GM18526 (cell line): ENCODE results near the gene ADD3.

Source experiments
- POLR2A ChIP-seq: IDR thresholded peaks from 3 replicates; pipeline ENCODE4 v1.6.1; 2011; ENCODE audit not compliant: insufficient read length; ENCODE audit errors: extremely low read depth

The ADD3 gene

GRCh38 chr10:110087682-110088081, 79.9 kb downstream of the ADD3 start:
- TF ChIP-seq POLR2A, result no peak

DNA sequence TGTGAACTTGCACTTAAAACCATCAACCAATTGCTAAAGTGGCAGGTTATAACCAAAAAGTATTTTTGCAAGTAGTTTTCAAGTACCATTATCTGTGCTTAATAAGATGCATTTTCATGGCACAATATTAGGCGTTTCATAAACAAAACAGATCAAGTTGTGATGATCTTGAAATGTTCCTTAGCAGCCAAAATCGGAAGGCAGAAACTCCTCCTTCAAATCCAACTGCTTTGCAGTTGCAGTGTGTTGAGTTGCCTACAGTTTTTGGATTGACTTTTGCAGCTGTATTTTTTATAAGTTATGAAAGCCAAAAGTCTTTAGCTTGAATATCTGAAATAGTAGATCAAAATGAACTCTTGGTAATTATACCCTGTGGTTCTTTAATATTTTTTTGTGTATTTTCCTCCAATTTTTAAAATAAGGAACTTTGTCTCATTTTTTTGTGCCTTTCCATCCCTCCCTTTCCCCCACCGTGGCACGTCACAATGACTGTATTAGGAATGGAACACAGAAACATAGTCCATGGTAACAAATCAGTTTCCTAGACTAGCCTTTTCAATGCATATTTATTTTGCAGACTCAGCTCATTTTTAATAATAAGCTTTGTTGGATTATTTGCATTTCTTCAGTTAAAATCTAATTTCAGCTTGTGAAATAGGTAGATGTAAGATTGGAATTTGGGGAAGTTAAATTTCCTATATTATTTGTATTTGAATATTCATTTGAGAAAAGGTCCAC, 80.8 kb downstream of the ADD3 start:
- TF ChIP-seq POLR2A, result no peak

GRCh38 chr10:110091830-110092229, 84.0 kb downstream of the ADD3 start:
- no peak for TF ChIP-seq POLR2A

- TF ChIP-seq POLR2A, result no peak
Observed at GRCh38 chr10:110093722-110094121, 85.9 kb downstream of the ADD3 start.

DNA sequence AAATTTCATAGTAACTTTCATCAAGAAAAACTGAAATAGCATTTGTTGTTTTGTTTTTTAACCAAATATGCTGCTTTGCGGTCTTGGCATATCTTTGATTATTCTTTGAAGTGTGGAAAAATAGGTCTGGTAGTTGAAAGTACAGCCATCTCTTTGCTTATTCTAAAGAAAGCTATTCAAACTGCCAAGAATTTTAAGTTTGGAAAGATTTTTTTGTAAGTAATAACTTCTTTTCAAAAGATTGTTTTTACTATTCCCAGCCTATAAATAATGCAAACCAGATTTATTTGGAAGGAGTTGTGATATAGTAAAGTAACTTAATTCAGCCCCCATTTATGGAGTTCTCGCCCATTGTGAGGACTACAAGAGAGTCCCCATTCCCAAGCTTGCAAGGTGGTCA, 87.0 kb downstream of the ADD3 start:
- no peak for TF ChIP-seq POLR2A

DNA sequence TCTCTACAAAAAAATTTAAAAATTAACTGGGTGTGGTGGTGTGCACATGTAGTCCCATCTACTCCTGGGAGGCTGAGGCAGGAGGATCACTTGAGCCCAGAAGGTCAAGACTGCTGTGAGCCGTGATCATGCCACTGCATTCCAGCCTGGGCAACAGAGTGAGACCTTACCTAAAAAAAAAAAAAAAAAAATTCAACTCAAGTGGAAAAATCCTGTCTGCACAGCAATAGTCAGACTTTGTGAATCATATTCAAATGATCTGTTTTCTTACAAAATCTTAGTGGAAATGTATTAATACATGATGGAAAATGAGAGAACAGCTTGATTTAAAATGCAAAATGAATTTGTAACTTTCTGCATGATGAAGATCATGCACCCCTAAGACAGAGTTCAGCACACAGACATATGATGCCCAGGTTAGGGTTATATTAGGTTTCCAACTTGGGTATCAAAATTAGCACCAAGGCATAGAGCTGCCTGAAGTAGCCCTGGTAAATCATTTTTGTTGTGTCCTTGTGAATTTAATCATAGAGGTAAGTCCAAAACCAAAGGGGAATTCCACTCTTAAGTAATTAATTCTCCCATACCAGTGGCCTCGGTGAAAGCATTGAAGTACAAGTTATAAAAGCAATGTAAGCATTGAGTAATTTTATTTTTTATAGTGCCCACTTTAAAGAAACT, 93.8 kb downstream of the ADD3 start:
- no peak for TF ChIP-seq POLR2A

DNA sequence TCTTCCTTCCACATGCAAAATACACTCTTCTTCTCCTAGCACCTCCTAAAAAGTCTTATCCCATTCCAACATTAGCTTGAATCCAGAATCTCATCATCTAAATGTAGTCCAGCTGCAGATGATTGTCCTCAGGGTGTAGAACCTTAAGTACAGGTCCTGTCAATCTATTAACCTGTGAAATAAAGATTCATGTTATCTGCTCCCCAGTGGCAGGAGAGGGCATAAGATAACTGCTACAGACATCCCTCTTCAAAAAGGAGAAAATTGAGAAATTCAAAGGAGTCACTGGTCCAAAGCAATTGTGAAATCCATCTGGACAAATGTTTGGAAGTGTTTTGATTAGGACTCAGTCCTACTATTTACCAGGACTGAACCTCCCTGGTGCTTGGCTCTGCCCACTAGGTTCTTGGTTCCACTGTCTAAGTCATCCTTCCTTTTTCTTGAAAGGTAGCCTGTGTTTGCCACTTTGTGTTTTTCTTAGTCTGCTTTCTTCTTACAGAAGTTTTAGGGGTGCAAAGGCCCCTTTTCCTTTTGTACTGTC, 96.2 kb downstream of the ADD3 start:
- no peak for TF ChIP-seq POLR2A

- TF ChIP-seq POLR2A, result no peak
Observed at GRCh38 chr10:110105873-110106272, 98.1 kb downstream of the ADD3 start.

DNA sequence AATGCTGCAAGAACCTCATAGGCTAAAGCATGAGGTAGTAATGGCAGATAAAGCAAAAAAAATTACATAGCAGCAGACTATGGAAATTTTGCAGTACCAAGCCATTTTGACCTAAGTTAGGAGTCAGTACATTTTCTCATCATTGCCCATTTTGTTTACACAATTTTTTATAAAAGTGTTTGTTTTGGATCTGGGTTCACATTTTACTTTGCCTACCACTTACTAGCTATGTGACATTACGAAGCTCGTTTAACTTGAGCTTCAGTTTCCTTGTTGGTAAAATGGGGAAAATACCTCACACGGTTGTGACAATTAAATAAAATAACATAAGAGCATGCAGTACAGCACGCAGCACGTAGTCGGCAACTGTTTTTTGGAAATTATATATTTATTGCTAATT, 99.6 kb downstream of the ADD3 start:
- TF ChIP-seq POLR2A, result no peak

DNA sequence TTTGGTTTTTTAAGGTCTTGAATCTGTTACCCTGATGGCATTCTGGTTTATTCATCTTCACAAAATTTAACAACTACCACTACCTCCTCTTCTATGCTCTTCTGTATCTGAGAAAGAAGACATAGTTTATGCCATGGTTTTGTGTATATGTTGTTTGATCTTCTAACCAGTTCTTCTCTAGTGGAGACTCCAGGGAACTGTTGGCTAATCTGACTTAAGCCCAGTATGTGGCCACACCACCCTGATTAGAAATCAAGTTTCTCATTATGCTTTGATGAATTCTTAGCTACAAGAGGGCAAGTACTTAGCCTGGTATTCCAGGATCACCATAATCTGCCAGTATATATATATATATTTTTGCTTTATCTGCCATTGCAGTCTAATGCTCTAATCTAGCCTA, 100.1 kb downstream of the ADD3 start:
- TF ChIP-seq POLR2A, result no peak

GRCh38 chr10:110109511-110109910, 101.7 kb downstream of the ADD3 start:
- TF ChIP-seq POLR2A, result no peak

DNA sequence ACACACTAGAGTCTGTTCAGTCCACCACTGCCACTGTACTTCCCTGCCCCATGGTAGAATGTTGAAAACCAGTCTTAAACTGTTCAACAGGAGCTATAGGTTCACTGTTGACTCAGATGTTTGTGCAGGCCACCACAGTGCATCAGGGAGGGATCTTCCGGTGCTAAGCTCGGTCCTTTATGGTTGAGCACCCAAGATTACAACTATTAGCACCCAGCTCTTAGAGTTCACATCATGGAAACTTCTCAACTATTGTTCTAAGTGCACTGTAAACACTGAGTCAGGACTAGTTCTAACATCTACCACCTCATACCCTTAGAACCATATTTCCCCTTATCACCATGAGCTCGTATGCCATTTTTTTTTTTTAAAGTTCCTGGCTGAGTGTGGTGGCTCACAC, 102.6 kb downstream of the ADD3 start:
- no peak for TF ChIP-seq POLR2A

DNA sequence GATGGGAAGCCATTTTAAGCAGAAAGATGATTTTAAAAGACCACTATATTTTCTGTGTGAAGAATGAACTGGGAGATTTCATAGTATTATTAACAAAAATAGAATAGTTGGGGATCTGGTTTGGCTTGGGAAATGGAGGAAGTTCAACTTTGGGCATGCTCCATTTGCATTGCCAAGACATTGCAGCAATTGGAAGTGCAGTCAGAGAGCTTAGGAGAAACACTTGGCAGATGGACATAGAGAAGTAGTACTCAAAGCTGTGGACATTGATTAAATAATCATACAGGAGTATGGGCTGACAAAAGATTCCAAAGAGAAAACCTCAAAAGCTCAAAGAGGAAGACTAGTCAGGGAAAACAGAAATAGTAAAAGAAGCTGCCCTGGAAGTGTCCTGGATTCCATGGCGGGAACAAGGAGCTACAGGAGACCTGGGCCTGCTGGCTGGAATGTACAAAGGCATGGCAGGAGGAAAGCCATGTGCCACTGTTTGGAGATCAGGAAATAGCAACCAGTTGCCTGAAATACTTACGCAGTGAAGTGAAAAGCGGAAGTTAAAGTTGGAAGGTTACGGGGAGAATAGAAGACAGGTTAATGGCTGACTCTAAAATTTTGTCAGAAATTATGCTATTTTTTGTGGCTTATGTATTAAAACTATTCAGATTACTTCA, 106.0 kb downstream of the ADD3 start:
- TF ChIP-seq POLR2A, result no peak

- no peak for TF ChIP-seq POLR2A
Observed at GRCh38 chr10:110115784-110116520, 108.2 kb downstream of the ADD3 start.

DNA sequence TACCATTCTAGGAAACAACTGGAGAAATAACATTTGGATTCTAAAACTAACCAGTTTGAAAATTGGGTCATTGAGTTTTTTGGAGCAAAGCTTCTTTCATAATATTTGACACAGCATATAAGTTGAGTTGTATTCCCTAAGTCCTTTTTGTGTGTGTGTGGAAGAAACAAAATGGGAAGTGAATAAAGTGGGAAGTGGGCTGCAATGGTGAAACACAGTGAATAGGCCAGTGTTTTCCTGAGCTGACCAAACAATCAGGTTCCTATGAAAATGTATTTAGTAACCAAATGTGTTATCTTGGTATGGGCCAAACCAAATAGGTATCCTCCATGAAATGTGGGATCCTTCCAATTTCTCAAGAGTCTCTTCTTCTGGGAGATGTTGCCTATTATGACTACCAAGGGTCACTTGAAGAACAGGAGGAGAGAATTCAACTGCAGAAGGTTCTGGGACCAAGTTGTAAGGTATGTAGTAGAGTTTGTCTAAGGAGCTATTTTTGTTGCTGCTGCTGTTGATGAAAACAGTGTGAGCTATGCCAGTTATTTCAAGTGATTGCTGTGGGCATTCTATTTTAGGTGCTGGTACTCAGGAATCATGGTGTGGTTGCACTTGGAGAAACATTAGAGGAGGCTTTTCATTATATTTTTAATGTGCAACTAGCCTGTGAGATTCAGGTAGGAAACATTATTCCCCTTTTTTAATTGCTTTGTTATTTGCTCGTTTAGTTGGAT, 111.3 kb downstream of the ADD3 start:
- no peak for TF ChIP-seq POLR2A
